ENCODE results near the gene RHOF.

GRCh38 chr12:121799156-121799841, 5.8 kb upstream of the RHOF start:
- TF ChIP-seq RARB (CRISPR knock-in tag; IDR thresholded peaks at IDR 0.05) (no peak), CSDC2 (CRISPR knock-in tag; IDR thresholded peaks at IDR 0.05) (no peak), TOX (CRISPR knock-in tag; IDR thresholded peaks at IDR 0.05; ENCODE audit: borderline replicate concordance) (no peak), ZFP3 (CRISPR knock-in tag; IDR thresholded peaks at IDR 0.05) (no peak), POU6F1 (CRISPR knock-in tag; IDR thresholded peaks at IDR 0.05; ENCODE audit: borderline replicate concordance, low read depth) (no peak), SNAI2 (CRISPR knock-in tag; IDR thresholded peaks at IDR 0.05) (no peak), ISL1 (CRISPR knock-in tag; IDR thresholded peaks at IDR 0.05) (no peak), ZNF70 (CRISPR knock-in tag; IDR thresholded peaks at IDR 0.05) (no peak), PATZ1 (CRISPR knock-in tag; IDR thresholded peaks at IDR 0.05; ENCODE audit: borderline replicate concordance) (no peak), BACH2 (CRISPR knock-in tag; IDR thresholded peaks at IDR 0.05; ENCODE audit: borderline replicate concordance) (no peak), ZNF565 (CRISPR knock-in tag; conservative IDR thresholded peaks at IDR 0.05; ENCODE audit: low read depth) (no peak), ZFP30 (CRISPR knock-in tag; IDR thresholded peaks at IDR 0.05) (no peak)
- TF ChIP-seq, protein P1, sequence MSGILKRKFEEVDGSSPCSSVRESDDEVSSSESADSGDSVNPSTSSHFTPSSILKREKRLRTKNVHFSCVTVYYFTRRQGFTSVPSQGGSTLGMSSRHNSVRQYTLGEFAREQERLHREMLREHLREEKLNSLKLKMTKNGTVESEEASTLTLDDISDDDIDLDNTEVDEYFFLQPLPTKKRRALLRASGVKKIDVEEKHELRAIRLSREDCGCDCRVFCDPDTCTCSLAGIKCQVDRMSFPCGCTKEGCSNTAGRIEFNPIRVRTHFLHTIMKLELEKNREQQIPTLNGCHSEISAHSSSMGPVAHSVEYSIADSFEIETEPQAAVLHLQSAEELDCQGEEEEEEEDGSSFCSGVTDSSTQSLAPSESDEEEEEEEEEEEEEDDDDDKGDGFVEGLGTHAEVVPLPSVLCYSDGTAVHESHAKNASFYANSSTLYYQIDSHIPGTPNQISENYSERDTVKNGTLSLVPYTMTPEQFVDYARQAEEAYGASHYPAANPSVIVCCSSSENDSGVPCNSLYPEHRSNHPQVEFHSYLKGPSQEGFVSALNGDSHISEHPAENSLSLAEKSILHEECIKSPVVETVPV (CRISPR knock-in tag; IDR thresholded peaks at IDR 0.05), result no peak
- TF ChIP-seq, protein P2, sequence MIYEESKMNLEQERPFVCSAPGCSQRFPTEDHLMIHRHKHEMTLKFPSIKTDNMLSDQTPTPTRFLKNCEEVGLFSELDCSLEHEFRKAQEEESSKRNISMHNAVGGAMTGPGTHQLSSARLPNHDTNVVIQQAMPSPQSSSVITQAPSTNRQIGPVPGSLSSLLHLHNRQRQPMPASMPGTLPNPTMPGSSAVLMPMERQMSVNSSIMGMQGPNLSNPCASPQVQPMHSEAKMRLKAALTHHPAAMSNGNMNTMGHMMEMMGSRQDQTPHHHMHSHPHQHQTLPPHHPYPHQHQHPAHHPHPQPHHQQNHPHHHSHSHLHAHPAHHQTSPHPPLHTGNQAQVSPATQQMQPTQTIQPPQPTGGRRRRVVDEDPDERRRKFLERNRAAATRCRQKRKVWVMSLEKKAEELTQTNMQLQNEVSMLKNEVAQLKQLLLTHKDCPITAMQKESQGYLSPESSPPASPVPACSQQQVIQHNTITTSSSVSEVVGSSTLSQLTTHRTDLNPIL (CRISPR knock-in tag; IDR thresholded peaks at IDR 0.05; ENCODE audit: low read depth), result no peak

Measured in SK-N-SH treated with all-trans-retinoic acid at 6 μM for 48 hours (cell line).